Glutamatergic neuron (in vitro differentiated cells): ENCODE results near the gene MDN1. TPM values are rescaled to one million over a fixed set of nuclear protein-coding genes. Genes with fewer than 3 reads are reported as not detected.

Experiments
- DNase-seq: peaks from one replicate; pipeline ENCODE4 v3.0.0; 2022
- H3K27ac Mint-ChIP-seq: one replicate; pipeline ENCODE4 v1.8.0; 2020; ENCODE audit warnings: mild to moderate bottlenecking, mixed read lengths, inconsistent platforms; ENCODE audit not compliant: unreplicated experiment
- H3K27me3 Mint-ChIP-seq: one replicate; pipeline ENCODE4 v1.8.0; 2020; ENCODE audit warnings: mild to moderate bottlenecking, moderate library complexity, mixed read lengths, inconsistent platforms; ENCODE audit not compliant: unreplicated experiment
- H3K36me3 Mint-ChIP-seq: one replicate; pipeline ENCODE4 v1.8.0; 2020; ENCODE audit warnings: mild to moderate bottlenecking, mixed read lengths, inconsistent platforms; ENCODE audit not compliant: unreplicated experiment
- H3K4me1 Mint-ChIP-seq: one replicate; pipeline ENCODE4 v1.8.0; 2020; ENCODE audit warnings: mild to moderate bottlenecking, low read depth, mixed read lengths, inconsistent platforms; ENCODE audit not compliant: unreplicated experiment
- H3K4me3 Mint-ChIP-seq: one replicate; pipeline ENCODE4 v1.8.0; 2020; ENCODE audit warnings: mild to moderate bottlenecking, mixed read lengths, inconsistent platforms; ENCODE audit not compliant: unreplicated experiment
- H3K9me3 Mint-ChIP-seq: one replicate; pipeline ENCODE4 v1.8.0; 2020; ENCODE audit warnings: mild to moderate bottlenecking, moderate library complexity, mixed read lengths, inconsistent platforms; ENCODE audit not compliant: unreplicated experiment
- CTCF ChIP-seq: fragments of 200-600 bp; sonication (generic); IDR thresholded peaks from one replicate; pipeline ENCODE4 v1.5.0; 2021; ENCODE audit not compliant: partially characterized antibody, unreplicated experiment
- total RNA-seq: library from RNA; stranded (reverse); fragmentation: NEBNext Ultra II Directional; extraction: Animal tissue kit (Norgen Biotek cat#: 25700); gene quantifications from one replicate; pipeline ENCODE4 v1.2.1, GENCODE V29; 2021; ENCODE audit not compliant: unreplicated experiment

Gene MDN1
- total RNA-seq, 1 donor from 2014 or later: 39.2 TPM

GRCh38 chr6:89797317-89797716 lies 22.3 kb downstream of the MDN1 start:
- TF ChIP-seq CTCF: no peak
- Mint-ChIP-seq H3K4me1 (peaks cover 10% of the 10 kb centered on the region), H3K27ac (no peak overlapping the region), H3K36me3 (no peaks in the 10 kb centered on the region), H3K4me3 (no peak overlapping the region), H3K9me3 (peaks cover 3% of the 10 kb centered on the region), H3K27me3 (no peaks in the 10 kb centered on the region)
- DNase-seq: no peak

- no peak for TF ChIP-seq CTCF
- no peak overlapping the region for H3K4me3 Mint-ChIP-seq
- H3K4me1 Mint-ChIP-seq: peaks cover 10% of the 10 kb centered on the region
- H3K27ac Mint-ChIP-seq: peak overlapping the region; percentile 7
- H3K9me3 Mint-ChIP-seq: peaks cover 3% of the 10 kb centered on the region
- no peak for DNase-seq
- H3K36me3 Mint-ChIP-seq: no peaks in the 10 kb centered on the region
- no peaks in the 10 kb centered on the region for H3K27me3 Mint-ChIP-seq
These were observed 25.3 kb downstream of the MDN1 start for GRCh38 chr6:89794324-89794723.

GRCh38 chr6:89793586-89793985 lies 26.0 kb downstream of the MDN1 start:
- no peak for TF ChIP-seq CTCF
- H3K9me3 Mint-ChIP-seq: peaks cover 3% of the 10 kb centered on the region
- no peak overlapping the region for H3K27ac Mint-ChIP-seq
- peaks cover 10% of the 10 kb centered on the region for H3K4me1 Mint-ChIP-seq
- H3K27me3 Mint-ChIP-seq: no peaks in the 10 kb centered on the region
- no peak for DNase-seq
- no peaks in the 10 kb centered on the region for H3K36me3 Mint-ChIP-seq
- no peak overlapping the region for H3K4me3 Mint-ChIP-seq

GRCh38 chr6:89792881-89793280 lies 26.7 kb downstream of the MDN1 start:
- TF ChIP-seq CTCF: peak; percentile 63
- H3K27me3 Mint-ChIP-seq: no peaks in the 10 kb centered on the region
- H3K27ac Mint-ChIP-seq: no peak overlapping the region
- H3K4me3 Mint-ChIP-seq: peak overlapping the region; percentile 1
- H3K9me3 Mint-ChIP-seq: peaks cover 3% of the 10 kb centered on the region
- DNase-seq: peak; percentile 30
- peaks cover 10% of the 10 kb centered on the region for H3K4me1 Mint-ChIP-seq
- no peaks in the 10 kb centered on the region for H3K36me3 Mint-ChIP-seq

GRCh38 chr6:89790403-89790802 lies 29.2 kb downstream of the MDN1 start:
- Mint-ChIP-seq H3K27ac (no peak overlapping the region), H3K9me3 (no peaks in the 10 kb centered on the region), H3K36me3 (no peaks in the 10 kb centered on the region), H3K4me1 (peaks cover 10% of the 10 kb centered on the region), H3K4me3 (no peak overlapping the region), H3K27me3 (no peaks in the 10 kb centered on the region)
- no peak for DNase-seq
- TF ChIP-seq CTCF: no peak
